RPMI7951 (cell line): ENCODE results near the gene PTTG1IP. TPM values are rescaled to one million over a fixed set of nuclear protein-coding genes. Genes with fewer than 3 reads are reported as not detected.
A peak's percentile ranks its signal among the peaks of the same experiment; 100 is the strongest.
"Not testable (repeated sequence)": the region's sequence is repeated elsewhere in the genome, so short reads cannot be mapped to it uniquely, and the experiment has no call there.

Experiments
- DNase-seq: peaks from one replicate; pipeline ENCODE4 v3.0.0-alpha.2; 2012; ENCODE audit warnings: low read depth
- total RNA-seq: library from RNA; depleted of rRNA; stranded (reverse); fragments of >200 nt; shearing (Covaris generic); gene quantifications from 2 replicates; pipeline ENCODE4 v1.2.3, GENCODE V29; 2014

PTTG1IP gene
- total RNA-seq, 1 experiment from 2014 or later = 241 TPM

DNA sequence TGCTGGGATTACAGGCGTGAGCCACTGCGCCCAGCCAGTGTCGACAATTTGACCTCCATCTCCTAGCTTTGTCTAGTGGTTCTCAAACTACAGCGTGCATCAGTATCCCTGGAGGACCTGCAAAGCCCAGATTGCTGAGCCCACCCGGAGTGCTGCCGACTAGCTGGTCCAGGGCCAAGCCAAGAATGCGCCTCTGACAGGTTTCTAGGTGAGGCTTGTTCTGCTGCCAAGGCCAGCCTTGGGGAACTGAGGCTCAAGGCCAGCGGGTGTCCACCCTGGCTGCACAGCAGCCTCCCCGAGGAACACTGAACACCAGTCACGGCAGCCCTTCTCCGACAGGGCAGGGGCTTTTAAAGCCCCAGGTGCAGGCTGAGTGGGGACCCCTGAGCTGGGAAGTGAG, 9.8 kb upstream of the PTTG1IP start:
- DNase-seq = no peak

DNA sequence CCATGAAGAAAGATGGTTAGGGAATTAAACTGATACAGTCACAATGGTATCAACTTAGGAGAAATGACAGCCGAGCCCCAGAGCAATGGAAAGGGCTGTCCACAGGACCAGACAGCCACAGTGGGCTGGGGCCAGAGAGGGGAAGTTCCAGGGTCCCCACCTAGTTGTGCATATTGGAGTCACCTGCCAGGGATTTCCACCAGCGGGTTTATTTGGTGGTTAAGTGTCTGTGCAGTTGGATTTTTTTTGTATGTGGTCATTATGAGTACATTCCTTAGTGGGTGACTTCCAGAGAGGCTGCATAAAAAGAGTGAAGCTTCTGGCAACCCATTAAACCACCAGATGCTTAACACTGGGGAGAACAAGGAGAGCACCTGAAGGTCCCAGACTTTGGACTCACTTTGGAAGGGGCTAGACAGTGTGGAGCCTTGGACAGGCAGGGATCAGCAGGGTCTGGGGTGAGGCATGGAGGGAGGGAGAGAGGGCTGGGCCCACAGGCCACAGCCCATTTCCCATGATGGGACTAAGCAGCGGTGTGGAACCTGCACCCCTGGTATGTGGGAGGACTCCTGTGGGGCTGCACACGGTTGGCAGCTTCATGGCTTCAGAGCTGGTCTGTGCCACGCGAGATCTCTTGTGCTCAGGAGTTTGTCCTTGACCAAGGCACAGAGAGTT, 7.8 kb upstream of the PTTG1IP start:
- DNase-seq = peak; percentile 53

DNA sequence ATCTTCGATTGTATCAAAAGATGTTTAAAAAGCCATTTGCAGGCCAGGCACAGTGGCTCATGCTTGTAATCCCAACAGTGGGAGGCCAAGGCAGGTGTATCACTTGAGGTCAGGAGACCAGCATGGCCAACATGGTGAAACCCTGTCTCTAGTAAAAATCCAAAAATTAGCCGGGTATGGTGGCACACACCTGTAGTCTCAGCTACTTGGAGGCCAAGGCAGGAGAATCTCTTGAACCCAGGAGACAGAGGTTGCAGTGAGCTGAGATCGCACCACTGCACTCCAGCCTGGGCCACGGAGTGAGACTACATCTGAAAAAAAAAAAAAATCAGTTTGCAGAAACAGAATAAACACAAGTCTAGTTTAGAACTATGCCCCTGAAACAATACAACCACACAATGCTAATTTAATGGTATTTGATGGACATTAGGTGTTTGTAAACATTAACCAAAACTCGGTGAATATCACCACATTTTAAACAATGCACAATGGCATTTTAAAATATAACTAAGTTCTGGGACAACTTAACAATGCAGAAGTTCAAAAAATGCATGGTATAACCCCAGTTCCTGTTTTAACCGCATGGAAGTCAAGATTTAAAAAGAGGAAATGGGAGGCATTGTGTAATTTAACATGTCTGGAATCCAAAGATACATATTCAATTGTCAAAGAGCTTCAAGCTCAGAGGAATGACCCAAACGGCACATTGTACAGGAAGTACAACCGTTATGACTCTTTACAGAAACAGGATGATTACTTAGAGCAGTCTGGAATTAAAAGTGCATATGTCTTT, 7.1 kb upstream of the PTTG1IP start:
- peak; percentile 24 for DNase-seq

DNA sequence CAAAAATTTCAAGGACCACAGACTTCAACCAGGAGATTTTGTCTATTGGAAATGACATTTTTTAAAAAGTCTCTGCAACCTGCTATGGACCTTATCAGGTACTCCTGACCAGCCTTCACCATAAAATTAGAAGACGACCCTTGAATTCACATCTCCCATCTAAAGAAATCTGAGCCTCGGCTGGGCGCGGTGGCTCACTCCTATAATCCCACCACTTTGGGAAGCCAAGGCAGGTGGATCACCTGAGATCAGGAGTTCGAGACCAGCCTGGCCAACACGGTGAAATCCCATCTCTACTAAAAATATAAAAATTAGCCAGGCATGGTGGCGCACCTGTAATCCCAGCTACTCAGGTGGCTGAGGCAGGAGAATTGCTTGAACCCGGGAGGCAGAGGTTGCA, 5.7 kb upstream of the PTTG1IP start:
- not testable (repeated sequence) for DNase-seq

DNA sequence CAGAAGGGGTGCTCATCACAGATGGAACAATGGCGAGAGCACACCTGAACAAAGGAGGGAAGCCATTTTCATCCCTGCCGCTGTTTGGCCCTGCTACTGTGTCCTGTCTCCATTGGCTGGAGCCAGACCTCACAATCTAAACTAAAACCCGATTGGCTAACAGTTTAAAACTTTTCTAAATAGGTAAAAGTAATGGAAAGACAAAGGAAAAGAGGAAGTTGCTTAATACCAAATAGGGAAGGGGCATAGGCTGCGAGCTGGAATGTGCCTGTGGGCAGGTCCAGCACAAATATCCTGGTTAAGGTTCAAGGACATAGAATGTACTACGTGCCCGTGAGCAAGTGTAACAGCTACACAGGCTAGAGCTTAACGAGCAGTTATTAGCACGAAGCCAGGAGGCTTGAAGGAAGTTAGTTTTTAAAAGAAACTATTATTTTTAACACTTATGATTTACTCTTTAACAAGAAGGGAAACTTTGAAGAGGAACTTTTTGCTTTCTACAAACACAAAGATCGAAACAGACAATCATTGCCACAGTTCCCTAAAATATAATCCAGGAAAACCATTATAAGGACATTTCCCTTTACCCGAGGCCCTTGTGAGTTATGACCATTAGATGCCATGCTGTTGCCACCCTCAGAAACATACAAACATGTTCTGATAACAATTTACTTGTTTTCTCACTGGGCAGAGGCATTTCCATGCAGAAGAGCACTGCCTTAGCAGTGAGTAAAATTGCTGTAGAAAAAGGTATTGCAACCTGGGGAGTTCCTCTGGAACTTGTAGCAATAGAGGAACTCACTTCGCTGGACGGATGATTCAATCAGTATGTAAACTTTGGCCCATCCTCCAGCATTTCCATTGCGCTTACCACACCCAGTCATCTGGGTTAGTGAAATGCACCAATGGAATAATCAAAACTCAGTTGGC, 4.8 kb upstream of the PTTG1IP start:
- DNase-seq = no peak

DNA sequence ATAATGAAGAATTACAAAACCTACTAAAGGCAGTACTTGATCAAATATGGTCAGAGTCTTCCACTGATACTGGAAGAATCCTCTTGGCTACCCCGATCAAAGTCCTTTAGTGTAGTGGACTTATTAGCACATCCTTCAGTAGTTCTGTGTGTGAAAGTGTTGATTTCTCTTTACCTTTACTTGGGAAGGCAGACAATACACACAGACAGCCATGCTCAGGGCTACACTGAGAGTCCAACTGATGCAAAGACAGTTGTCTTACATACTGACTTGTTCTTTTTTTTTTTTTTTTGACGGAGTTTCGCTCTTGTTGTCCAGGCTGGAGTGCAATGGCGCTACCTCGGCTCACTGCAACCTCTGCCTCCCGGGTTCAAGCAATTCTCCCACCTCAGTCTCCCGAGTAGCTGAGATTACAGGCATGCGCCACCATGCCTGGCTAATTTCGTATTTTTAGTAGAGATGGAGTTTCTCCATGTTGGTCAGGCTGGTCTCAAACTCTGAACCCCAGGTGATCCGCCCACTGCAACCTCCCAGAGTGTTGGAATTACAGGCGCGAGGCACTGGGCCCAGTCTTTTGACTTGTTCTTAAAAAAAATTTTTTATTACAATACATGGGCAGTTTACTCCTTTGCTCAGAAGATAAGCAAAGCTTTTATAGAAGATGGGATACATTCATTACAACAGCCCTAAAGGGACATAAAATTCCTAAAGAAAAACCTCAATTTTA, 3.5 kb upstream of the PTTG1IP start:
- no peak for DNase-seq

DNA sequence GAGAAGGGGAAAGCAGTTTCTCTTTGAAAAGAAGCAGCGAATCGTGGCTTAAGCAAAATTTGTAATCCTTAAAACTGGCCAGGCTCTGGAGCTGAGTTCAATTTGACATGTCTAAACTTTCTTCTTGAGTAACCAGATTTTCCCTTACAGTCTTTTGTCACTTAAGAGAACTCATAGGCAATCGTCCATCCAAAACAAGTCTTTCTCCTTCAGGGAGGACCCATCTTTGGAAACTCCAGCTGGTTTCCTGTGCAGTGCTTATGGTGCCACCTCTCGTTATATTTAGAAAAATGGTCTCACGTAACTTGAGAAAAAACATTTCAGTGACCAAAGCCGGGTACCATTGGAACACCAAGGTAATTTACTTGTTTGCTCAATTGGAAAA, 1.8 kb upstream of the PTTG1IP start:
- DNase-seq = peak; percentile 73

DNA sequence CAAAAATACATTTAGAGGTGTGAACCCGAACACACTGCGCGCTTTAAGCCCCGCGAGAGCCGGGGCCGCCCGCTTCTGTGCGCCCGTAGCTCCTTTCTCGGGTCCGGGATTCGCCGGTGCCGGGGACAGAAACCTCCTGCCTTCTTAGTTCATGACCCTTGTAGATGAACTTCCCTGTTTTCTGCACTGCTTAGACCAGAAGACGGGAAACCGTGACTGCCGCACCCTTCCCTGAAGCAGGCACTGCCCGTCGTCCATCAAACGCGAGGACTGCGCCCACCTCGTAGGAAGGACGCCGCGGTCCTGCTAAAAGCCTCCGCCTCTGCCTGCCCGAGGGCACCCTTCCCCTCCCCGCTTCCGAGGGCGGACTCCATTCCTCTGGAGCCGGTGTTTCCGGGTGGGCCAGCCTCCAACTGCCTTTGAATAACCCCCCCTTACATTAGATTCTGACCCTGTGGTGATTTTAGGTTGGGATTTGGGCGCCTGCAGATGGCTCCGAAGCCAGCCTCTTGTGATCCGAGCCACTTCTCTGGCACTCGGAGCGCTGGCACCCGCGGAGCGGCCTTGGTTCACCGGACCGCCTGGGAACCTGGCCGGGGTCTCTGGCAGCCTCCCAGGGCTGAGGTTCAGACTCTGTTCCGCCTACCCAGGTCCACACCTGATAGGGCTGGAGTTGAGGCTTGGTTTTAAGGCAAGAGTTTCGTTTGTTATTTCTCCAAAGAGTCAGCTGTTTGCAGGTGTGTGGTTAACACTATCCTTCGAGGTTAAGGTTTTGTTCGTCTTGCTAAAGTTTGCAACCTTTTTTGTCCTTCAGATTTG, 1.2 kb upstream of the PTTG1IP start:
- peak; percentile 49 for DNase-seq

DNA sequence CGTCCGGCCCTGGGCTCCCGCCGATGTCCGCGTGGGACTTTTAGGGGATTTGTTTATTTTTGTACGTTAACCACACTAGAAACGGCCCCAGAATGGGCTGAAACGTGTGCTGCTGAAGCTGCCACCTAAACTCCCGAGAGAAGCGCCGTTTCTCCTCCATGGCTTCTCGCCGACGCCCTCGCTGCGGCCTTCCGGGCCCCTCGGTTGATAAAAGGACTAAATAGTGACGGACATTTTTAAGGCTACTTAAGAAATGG, 678 bp upstream of the PTTG1IP start:
- no peak for DNase-seq

DNA sequence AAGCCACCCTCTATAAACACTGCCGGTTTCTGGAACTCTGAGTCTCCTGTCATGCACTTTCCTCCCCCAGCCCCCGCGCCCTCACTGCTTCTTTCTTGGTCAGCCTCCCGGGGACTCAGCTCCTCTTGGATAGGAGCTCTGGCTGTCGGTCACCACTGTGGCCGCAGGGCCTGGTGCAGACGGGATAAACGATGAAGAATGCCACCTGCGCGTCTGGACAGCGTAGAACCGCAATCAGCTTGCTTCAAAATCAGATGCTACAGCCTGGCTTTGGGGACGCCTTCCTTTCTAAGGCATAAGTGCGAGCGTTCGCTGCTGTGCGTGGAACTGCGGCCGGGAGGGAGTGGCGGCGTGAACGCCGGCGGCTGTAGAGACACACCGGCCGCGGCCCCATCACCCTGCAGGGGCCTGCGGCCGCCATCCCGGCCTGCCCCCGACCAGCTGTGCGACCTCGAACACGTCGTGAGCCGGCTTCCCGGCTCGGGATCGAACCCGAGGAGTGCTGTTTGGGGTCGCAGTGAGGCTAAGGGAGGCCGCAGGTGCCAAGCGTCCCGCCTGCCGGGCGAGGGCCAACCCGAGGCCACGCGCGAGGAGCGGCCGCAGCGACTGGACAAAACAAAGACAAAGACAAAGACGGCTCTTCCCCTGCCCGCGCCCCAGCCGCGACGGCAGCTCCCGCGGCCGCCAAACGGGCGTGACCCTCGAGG, 688 bp downstream of the PTTG1IP start:
- peak; percentile 73 for DNase-seq

DNA sequence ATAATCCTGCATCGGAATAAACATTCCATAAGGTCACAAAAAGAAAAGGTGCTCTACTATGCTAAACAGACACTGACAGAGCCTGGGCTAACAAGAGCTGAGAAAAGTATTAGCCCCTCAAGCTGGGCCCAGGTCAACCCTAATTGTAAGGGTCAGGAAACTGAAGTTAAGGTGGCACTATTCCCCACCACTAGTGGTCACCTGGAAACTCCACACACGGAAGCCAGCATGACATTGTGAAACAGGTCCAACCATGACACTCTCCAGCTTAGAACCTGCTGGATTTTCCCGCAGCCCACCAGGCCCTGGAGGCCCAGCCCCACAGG, 1.2 kb downstream of the PTTG1IP start:
- no peak for DNase-seq

DNA sequence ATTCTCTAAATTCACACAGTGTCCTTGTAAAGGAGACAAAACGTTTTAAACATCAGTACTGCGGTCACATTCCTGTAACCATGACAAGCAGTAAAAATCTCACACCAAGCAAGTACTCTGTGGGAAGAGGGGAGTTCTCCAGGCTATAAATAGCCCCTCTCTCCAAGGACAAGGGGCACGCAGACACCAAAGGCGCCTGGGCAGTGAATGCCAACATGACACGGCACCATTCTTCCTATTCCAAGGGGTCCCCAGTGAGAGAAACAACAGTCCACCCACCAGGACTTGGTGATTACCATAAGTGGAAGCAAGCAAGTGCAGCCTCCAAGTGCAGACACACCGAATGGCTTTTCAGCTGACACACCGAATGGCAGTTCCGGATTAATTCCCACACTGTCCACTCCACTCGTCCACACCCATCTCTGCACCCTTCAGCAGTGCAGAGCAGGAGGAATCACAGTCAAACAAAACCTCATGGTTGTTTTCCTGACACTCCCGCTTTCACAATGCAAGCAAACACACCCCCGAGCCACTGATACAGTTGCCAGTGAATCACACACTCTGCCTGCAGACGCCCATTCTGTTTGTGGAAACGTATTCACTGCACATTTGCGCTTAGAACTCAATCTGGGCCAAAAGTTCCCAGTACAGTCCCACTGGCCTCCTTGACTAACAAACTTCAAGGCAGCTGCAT, 1.8 kb downstream of the PTTG1IP start:
- DNase-seq = peak; percentile 78

DNA sequence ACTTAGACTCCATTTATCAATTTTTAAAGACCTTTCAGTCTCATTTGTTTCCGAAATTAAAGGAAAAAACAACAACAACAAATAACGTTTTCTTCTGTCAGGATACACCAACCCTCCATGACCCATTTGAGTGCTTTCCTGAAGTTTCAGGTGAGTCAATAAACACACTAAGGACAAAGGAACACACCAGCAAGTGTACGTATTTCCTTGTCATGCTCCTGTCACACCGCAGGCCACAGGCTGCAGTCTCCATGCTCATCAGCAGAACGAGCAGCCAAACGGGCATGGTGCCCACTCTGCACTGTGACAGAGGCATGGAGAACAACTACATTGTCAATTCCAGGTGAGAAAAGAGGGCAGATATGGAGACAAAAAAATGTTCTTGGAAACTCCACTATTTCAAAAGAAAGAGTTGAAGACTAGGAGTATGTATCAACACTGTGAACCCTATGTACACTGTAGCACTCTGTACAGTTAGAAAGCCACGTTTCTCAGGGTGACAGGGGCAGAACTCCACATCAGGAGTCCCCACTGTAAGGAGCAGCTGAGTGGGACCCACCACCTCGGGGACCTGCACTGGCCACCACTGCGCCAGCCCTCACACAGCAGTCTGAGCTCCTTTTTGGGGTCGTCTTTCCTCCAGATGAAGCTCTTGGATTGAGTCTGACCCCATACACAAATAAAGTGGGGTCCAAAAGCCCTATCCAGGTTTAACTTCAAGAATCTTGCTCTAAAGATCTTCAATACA, 2.6 kb downstream of the PTTG1IP start:
- peak; percentile 49 for DNase-seq

DNA sequence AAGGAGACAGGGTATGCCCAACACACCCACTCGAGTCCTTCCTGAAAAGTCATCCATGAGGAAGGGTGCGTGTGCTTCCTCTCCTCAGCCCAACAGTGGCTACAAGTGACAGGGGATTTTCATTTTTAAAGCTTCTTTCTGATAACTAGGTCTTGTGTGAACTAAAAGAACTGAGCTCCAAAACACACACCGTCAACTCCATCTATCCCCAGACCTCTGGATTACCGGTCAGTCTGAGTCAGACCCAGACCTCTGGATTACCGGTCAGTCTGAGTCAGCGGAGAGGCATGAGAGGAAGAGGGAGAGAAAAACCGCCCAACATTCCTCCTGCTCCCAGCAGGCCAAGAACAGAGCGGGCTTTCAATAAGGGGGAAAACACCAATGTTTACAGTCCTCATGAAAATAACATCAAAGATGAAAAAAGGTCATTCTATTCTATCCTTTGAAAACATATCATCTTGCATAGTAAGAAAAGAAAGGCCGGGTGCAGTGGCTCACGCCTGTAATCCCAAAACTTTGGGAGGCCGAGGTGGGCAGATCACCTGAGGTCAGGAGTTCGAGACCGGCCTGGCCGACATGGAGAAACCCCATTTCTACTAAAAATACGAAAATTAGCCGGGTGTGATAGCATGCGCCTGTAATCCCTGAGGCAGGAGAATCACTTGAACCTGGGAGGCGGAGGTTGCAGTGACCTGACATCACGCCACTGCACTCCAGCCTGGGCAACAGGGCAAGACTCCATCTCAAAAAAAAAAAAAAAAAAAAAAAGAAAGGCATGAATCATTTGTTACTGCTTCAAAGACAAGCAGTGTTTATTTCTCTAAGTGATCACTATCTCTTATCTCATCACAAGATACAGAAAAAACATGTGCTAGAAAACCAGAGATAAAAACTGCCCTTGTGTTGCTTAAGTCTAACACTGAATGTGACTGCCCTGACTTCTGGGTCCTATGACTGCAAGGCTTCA, 3.4 kb downstream of the PTTG1IP start:
- DNase-seq = peak; percentile 97

DNA sequence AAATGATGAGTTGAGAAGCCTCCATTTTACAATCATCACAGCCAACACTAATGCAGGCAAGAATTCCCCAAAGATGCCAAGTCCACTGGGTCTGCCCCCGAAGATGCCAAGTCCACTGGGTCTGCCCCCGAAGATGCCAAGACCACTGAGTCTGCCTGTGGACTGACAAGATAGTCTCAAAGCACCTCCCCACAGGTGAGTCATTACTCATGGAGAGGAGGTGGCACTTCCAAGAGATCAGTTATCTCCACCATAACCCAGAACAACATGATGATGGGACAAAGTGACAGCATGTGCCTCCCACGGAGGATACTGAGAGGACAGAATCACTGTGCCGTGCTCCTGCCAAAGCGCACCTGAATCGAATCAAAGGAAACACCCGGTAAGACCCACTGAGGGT, 4.8 kb downstream of the PTTG1IP start:
- no peak for DNase-seq

DNA sequence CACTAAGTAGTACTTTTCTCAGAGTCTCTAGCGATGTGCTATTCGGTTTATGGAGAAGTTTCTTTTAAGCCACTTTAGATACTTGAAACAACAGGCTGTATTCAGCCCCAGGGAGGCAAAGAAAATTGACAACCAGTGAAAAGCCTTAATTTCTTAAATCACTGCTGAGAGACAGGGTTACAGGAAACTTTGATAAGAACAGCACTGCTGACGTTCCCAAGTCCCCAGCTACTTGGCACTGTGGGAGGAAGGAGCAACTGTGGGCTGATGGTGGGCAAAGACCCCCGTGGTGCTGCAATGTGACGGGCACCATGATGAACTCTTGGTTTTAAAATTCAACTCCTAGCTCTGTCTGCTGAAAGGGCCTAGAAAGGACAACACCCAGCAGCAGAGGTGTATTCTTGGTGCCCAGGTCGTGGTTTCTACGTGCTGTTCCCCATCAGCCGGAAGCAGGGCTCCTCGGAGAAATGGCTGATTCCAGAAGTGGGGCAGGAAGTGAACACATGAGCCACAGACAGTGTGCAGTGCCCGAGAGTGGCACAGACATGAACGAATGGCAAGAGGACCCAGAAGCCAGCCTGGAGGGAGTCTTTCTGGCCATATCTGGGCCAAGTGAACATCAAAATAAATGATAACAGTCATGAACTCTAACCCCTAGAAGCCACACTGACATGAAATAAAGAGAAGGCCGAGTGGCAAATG, 5.3 kb downstream of the PTTG1IP start:
- DNase-seq = peak; percentile 5

DNA sequence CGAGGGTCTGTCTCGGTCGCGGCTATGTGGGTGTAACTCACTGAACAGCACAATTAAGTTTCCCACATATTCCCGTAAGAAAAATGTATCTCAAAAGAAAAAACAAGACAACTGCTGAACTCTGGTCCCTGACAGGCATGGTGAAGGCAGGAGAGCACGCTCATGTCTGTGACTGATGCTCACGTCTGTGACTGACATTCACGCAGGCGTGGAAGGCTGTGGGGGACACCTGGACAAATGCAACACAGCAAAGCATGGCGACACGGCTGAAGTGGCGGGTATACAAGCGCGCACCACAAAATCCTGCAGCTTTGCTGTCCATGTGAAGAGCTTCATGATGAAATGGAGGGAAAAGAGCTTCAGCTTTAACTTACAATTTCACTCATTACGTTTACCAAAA, 6.0 kb downstream of the PTTG1IP start:
- DNase-seq = no peak
